SK-N-SH treated with all-trans-retinoic acid at 6 μM for 48 hours (cell line): ENCODE measurements around the gene MAML3.

Source experiments
- ARNTL ChIP-seq: fragments of 450-650 bp; formaldehyde crosslinking; IDR thresholded peaks from 2 replicates; pipeline ENCODE4 v1.5.0; 2020; ENCODE audit warnings: low read depth, mild to moderate bottlenecking, moderate library complexity, borderline replicate concordance
- CSDC2 ChIP-seq: fragments of 250-450 bp; sonication (Bioruptor Pico); IDR thresholded peaks from 2 replicates; pipeline ENCODE4 v1.5.0; 2020; ENCODE audit warnings: mild to moderate bottlenecking, moderate library complexity
- GLIS3 ChIP-seq: fragments of 250-450 bp; sonication (Bioruptor Pico); IDR thresholded peaks from 2 replicates; pipeline ENCODE4 v1.5.0; 2020; ENCODE audit warnings: mild to moderate bottlenecking, moderate library complexity
- SNAI2 ChIP-seq: fragments of 250-450 bp; sonication (Bioruptor Pico); IDR thresholded peaks from 2 replicates; pipeline ENCODE4 v1.5.0; 2020; ENCODE audit warnings: mild to moderate bottlenecking, moderate library complexity
- TOX ChIP-seq: fragments of 250-450 bp; sonication (Bioruptor Pico); IDR thresholded peaks from 2 replicates; pipeline ENCODE4 v1.8.0; 2021; ENCODE audit warnings: mild to moderate bottlenecking, moderate library complexity, borderline replicate concordance
- ZC3H10 ChIP-seq: fragments of 250-450 bp; sonication (Bioruptor Pico); IDR thresholded peaks from 2 replicates; pipeline ENCODE4 v1.5.1; 2021; ENCODE audit warnings: mild to moderate bottlenecking, moderate library complexity
- ZFP3 ChIP-seq: fragments of 250-450 bp; sonication (Bioruptor Pico); IDR thresholded peaks from 2 replicates; pipeline ENCODE4 v1.5.0; 2020; ENCODE audit warnings: mild to moderate bottlenecking, moderate library complexity
- ZNF565 ChIP-seq: fragments of 450-650 bp; formaldehyde crosslinking; conservative IDR thresholded peaks from 2 replicates; pipeline ENCODE4 v1.5.0; 2020; ENCODE audit warnings: low read depth, mild to moderate bottlenecking, moderate library complexity
- ZNF8 ChIP-seq: fragments of 450-650 bp; formaldehyde crosslinking; IDR thresholded peaks from 2 replicates; pipeline ENCODE4 v1.5.0; 2020; ENCODE audit warnings: mild to moderate bottlenecking, moderate library complexity
- TF ChIP-seq, protein P1 (sequence below): fragments of 250-450 bp; sonication (Bioruptor Pico); IDR thresholded peaks from 2 replicates; pipeline ENCODE4 v1.8.0; 2020; ENCODE audit warnings: mild to moderate bottlenecking, moderate library complexity, borderline replicate concordance

DNA sequence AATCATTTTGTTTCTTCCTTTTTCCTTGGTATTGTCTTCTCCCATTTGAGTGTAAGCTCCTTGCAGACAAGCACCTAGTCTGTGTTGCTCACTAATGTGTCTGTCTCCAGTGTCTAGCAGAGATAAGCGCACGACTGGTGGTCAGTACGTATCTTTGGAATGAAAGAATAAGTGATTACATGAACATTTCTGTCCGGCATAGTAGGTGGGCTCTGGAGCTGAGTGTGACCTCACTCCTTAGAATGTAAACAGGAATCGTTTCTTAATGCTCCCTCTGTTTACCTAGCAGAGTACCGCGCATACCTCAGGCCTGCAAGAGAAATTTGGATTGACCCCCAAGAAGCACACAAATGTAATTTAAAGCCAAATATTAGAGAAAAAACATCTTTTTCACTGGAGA is 235.4 kb downstream of the MAML3 start:
- TF ChIP-seq GLIS3 (CRISPR knock-in tag), result no peak
- TF ChIP-seq, protein P1, sequence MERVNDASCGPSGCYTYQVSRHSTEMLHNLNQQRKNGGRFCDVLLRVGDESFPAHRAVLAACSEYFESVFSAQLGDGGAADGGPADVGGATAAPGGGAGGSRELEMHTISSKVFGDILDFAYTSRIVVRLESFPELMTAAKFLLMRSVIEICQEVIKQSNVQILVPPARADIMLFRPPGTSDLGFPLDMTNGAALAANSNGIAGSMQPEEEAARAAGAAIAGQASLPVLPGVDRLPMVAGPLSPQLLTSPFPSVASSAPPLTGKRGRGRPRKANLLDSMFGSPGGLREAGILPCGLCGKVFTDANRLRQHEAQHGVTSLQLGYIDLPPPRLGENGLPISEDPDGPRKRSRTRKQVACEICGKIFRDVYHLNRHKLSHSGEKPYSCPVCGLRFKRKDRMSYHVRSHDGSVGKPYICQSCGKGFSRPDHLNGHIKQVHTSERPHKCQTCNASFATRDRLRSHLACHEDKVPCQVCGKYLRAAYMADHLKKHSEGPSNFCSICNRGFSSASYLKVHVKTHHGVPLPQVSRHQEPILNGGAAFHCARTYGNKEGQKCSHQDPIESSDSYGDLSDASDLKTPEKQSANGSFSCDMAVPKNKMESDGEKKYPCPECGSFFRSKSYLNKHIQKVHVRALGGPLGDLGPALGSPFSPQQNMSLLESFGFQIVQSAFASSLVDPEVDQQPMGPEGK, result no peak
- no peak for TF ChIP-seq ZFP3 (CRISPR knock-in tag)
- TF ChIP-seq ZNF8 (CRISPR knock-in tag), result no peak
- no peak for TF ChIP-seq ZNF565
- no peak for TF ChIP-seq SNAI2 (CRISPR knock-in tag)
- no peak for TF ChIP-seq TOX (CRISPR knock-in tag)
- no peak for TF ChIP-seq ARNTL (CRISPR knock-in tag)
- TF ChIP-seq CSDC2 (CRISPR knock-in tag), result no peak
- no peak for TF ChIP-seq ZC3H10 (CRISPR knock-in tag)
